HCT116 (cell line): ENCODE data around the gene CFAP43. TPM values are rescaled to one million over a fixed set of nuclear protein-coding genes. Genes with fewer than 3 reads are reported as not detected.

ENCODE experiments used
- ATAC-seq: fragments of 200-7000 bp; cut with Tn5 transposase; 2 replicates; pipeline ENCODE4 v1.9.1; 2020; ENCODE audit warnings: mild to moderate bottlenecking, moderate library complexity
- BruUV-seq: library from RNA; stranded (reverse); fragments of 400-500 nt; replicated peaks from 2 replicates; lab custom pipeline; 2021; lab: Mats Ljungman, UMichigan
- CTCF ChIA-PET: fragments of 300-600 bp; sonication (Branson Sonifier 250); formaldehyde crosslinking; loops from one replicate; lab custom pipeline; 2021; ENCODE audit warnings: antibody characterized with exemption; lab: Charles Lee
- POLR2A ChIA-PET: fragments of 300-600, 350-600 bp; sonication (Branson Sonifier 250); formaldehyde crosslinking; loops from one replicate; lab custom pipeline; 2021; ENCODE audit warnings: antibody characterized with exemption; lab: Charles Lee
- RAD21 ChIA-PET, 2 experiments: fragments of 300-600 bp; sonication (Branson Sonifier 250); formaldehyde crosslinking; loops; one replicate each; lab custom pipeline; 2023; ENCODE audit warnings: low total read pairs in 2 of 2; ENCODE audit not compliant: uncharacterized antibody in 2 of 2, unreplicated experiment in 2 of 2, low non-redundant PET in 1 of 2; lab: Charles Lee
- DNase-seq: peaks from one replicate; pipeline ENCODE4 v3.0.0-alpha.2; 2010; ENCODE audit warnings: low read depth, low spot score
- H2AFZ ChIP-seq: fragments of 200-600 bp; shearing (Covaris generic), sonication (generic); 2 replicates; pipeline ENCODE4 v1.6.1; 2017; ENCODE audit warnings: low read depth, mixed run types, mixed read lengths, antibody characterized with exemption, low read length; ENCODE audit not compliant: poor library complexity, severe bottlenecking
- H3K27ac ChIP-seq: 2 replicates; pipeline ENCODE4 v1.5.1; 2012; ENCODE audit warnings: low read depth, low read length
- H3K27me3 ChIP-seq: fragments of 200-600 bp; sonication (generic); 2 replicates; pipeline ENCODE4 v1.6.1; 2016; ENCODE audit warnings: mixed run types, low read length, mixed read lengths; ENCODE audit not compliant: insufficient read depth
- H3K36me3 ChIP-seq, 2 experiments: fragments of 200-500 bp in 1 of 2; fragments of 200-600 bp in 1 of 2; sonication (Bioruptor generic) in 1 of 2; sonication (generic) in 1 of 2; 2 replicates each; pipeline versions ENCODE4 v1.5.1 to v1.6.1; 2014 to 2016; ENCODE audit warnings: low read length in 2 of 2, inconsistent platforms in 1 of 2, mixed read lengths in 1 of 2, mixed run types in 1 of 2; ENCODE audit not compliant: insufficient read depth in 2 of 2, control insufficient read depth in 1 of 2
- H3K4me1 ChIP-seq, 2 experiments: fragments of 200-600 bp in 1 of 2; sonication (generic) in 1 of 2; 2 replicates each; pipeline versions ENCODE4 v1.5.1 to v1.6.1; 2012 to 2017; ENCODE audit warnings: low read length in 2 of 2, inconsistent platforms in 1 of 2, mild to moderate bottlenecking in 1 of 2, mixed read lengths in 1 of 2, mixed run types in 1 of 2, moderate library complexity in 1 of 2; ENCODE audit not compliant: insufficient read depth in 2 of 2, control insufficient read depth in 1 of 2
- H3K4me2 ChIP-seq: fragments of 200-600 bp; sonication (generic); 2 replicates; pipeline ENCODE4 v1.6.1; 2017; ENCODE audit warnings: mixed run types, low read length, mixed read lengths
- H3K4me3 ChIP-seq, 2 experiments: fragments of 200-600 bp in 1 of 2; sonication (generic) in 1 of 2; replicated peaks in 1 of 2; 2 replicates each; pipeline ENCODE4 v1.5.1; 2011 to 2016; ENCODE audit warnings: low read length in 2 of 2, control low read depth in 1 of 2, low read depth in 1 of 2, mild to moderate bottlenecking in 1 of 2, mixed read lengths in 1 of 2, mixed run types in 1 of 2
- H3K79me2 ChIP-seq: fragments of 200-600 bp; sonication (generic); 2 replicates; pipeline ENCODE4 v1.6.1; 2017; ENCODE audit warnings: mild to moderate bottlenecking, mixed run types, low read length, moderate library complexity, mixed read lengths; ENCODE audit not compliant: insufficient read depth
- H3K9ac ChIP-seq: fragments of 200-600 bp; sonication (generic); 2 replicates; pipeline ENCODE4 v1.6.1; 2016; ENCODE audit warnings: low read length, mixed read lengths
- H3K9me2 ChIP-seq: fragments of 200-600 bp; sonication (generic), shearing (Covaris generic); 2 replicates; pipeline ENCODE4 v1.6.1; 2017; ENCODE audit warnings: mixed run types, mild to moderate bottlenecking, moderate library complexity; ENCODE audit not compliant: insufficient read depth
- H3K9me3 ChIP-seq, 2 experiments: fragments of 200-500 bp in 1 of 2; fragments of 200-600 bp in 1 of 2; sonication (Bioruptor generic) in 1 of 2; sonication (generic) in 1 of 2; 2 replicates each; pipeline ENCODE4 v1.6.1; 2014 to 2017; ENCODE audit warnings: low read length in 2 of 2, mixed read lengths in 2 of 2, inconsistent platforms in 1 of 2, low read depth in 1 of 2, mild to moderate bottlenecking in 1 of 2, mixed run types in 1 of 2, moderate library complexity in 1 of 2; ENCODE audit not compliant: control insufficient read depth in 1 of 2, insufficient read depth in 1 of 2
- H4K20me1 ChIP-seq: fragments of 200-600 bp; sonication (generic), shearing (Covaris generic); 2 replicates; pipeline ENCODE4 v1.6.1; 2017; ENCODE audit warnings: mixed run types, mild to moderate bottlenecking, moderate library complexity; ENCODE audit not compliant: insufficient read depth
- ATF3 ChIP-seq: IDR thresholded peaks from 2 replicates; pipeline ENCODE4 v1.6.1; 2012
- CBX3 ChIP-seq: IDR thresholded peaks from 2 replicates; pipeline ENCODE4 v1.6.1; 2012; ENCODE audit warnings: low read depth
- CEBPB ChIP-seq: IDR thresholded peaks from 2 replicates; pipeline ENCODE4 v1.6.1; 2012; ENCODE audit warnings: low read depth
- EGR1 ChIP-seq: IDR thresholded peaks from 2 replicates; pipeline ENCODE4 v1.6.1; 2012; ENCODE audit warnings: low read depth
- ELF1 ChIP-seq: IDR thresholded peaks from 2 replicates; pipeline ENCODE4 v1.6.1; 2012; ENCODE audit warnings: low read depth, borderline replicate concordance
- EZH2 ChIP-seq: fragments of 200-600 bp; sonication (generic); IDR thresholded peaks from 2 replicates; pipeline ENCODE4 v1.6.1; 2017; ENCODE audit warnings: antibody characterized with exemption, mixed run types
- EZH2phosphoT487 ChIP-seq: fragments of 200-600 bp; IDR thresholded peaks from 2 replicates; pipeline ENCODE4 v1.6.1; 2018; ENCODE audit warnings: antibody characterized with exemption, borderline replicate concordance
- FOSL1 ChIP-seq: IDR thresholded peaks from 2 replicates; pipeline ENCODE4 v1.6.1; 2012; ENCODE audit warnings: low read depth
- JUND ChIP-seq: IDR thresholded peaks from 2 replicates; pipeline ENCODE4 v1.6.1; 2012
- POLR2A ChIP-seq: IDR thresholded peaks from 2 replicates; pipeline ENCODE4 v1.7.0; 2011; ENCODE audit warnings: borderline replicate concordance; ENCODE audit not compliant: insufficient read depth, insufficient read length; ENCODE audit errors: extremely low read depth
- POLR2AphosphoS5 ChIP-seq: IDR thresholded peaks from 2 replicates; pipeline ENCODE4 v1.6.1; 2011; ENCODE audit warnings: mild to moderate bottlenecking, low read depth, low read length, moderate library complexity
- RAD21 ChIP-seq: IDR thresholded peaks from 2 replicates; pipeline ENCODE4 v1.6.1; 2012; ENCODE audit warnings: low read depth, mild to moderate bottlenecking
- SIN3A ChIP-seq: IDR thresholded peaks from 2 replicates; pipeline ENCODE4 v1.6.1; 2012; ENCODE audit warnings: low read depth
- SP1 ChIP-seq: IDR thresholded peaks from 2 replicates; pipeline ENCODE4 v1.6.1; 2012; ENCODE audit warnings: low read depth
- SRF ChIP-seq: IDR thresholded peaks from 2 replicates; pipeline ENCODE4 v1.6.1; 2012; ENCODE audit warnings: low read depth
- TCF7L2 ChIP-seq: IDR thresholded peaks from 2 replicates; pipeline ENCODE4 v1.7.0; 2011; ENCODE audit warnings: borderline replicate concordance, inconsistent platforms; ENCODE audit not compliant: insufficient read depth, insufficient read length; ENCODE audit errors: extremely low read depth
- YY1 ChIP-seq: IDR thresholded peaks from 2 replicates; pipeline ENCODE4 v1.6.1; 2011; ENCODE audit warnings: low read length, low read depth, moderate library complexity, mild to moderate bottlenecking; ENCODE audit not compliant: insufficient replicate concordance; ENCODE audit errors: extremely low read depth
- ZBTB33 ChIP-seq: IDR thresholded peaks from 2 replicates; pipeline ENCODE4 v1.6.1; 2011; ENCODE audit warnings: mild to moderate bottlenecking, low read length, moderate library complexity; ENCODE audit not compliant: insufficient replicate concordance; ENCODE audit errors: extremely low read depth
- ZFX ChIP-seq: fragments of 450-650 bp; IDR thresholded peaks from 2 replicates; pipeline ENCODE4 v1.6.1; 2017
- ZNF274 ChIP-seq: fragments of 200-500 bp; sonication (Bioruptor generic); IDR thresholded peaks from 2 replicates; pipeline ENCODE4 v1.6.1; 2014; ENCODE audit warnings: mild to moderate bottlenecking, low read depth, low read length, inconsistent platforms
- intact Hi-C: fragments of 100-400 bp; cut with micrococcal nuclease; formaldehyde crosslinking; loops from 2 replicates; pipeline ENCODE4 v1.10.0; 2022
- total RNA-seq: library from RNA; stranded (reverse); gene quantifications from one replicate; pipeline ENCODE4 v1.2.1, GENCODE V29; 2021; ENCODE audit not compliant: unreplicated experiment
- TF ChIP-seq, protein P1 (sequence below): IDR thresholded peaks from 2 replicates; pipeline ENCODE4 v1.6.1; 2012
- TF ChIP-seq, protein P2 (sequence below), 3 experiments: fragments of 200-600 bp in 1 of 3; sonication (generic) in 1 of 3; IDR thresholded peaks in 2 of 3; conservative IDR thresholded peaks in 1 of 3; 2 replicates each; pipeline ENCODE4 v1.5.1; 2012 to 2017; ENCODE audit warnings: low read depth in 2 of 3, low read length in 2 of 3, antibody characterized with exemption in 1 of 3, borderline replicate concordance in 1 of 3, control low read depth in 1 of 3, mild to moderate bottlenecking in 1 of 3, mixed read lengths in 1 of 3, mixed run types in 1 of 3, moderate library complexity in 1 of 3; ENCODE audit not compliant: insufficient read depth in 1 of 3

Gene CFAP43
- total RNA-seq, 1 experiment from 2014 or later, result 4.0 TPM

DNA sequence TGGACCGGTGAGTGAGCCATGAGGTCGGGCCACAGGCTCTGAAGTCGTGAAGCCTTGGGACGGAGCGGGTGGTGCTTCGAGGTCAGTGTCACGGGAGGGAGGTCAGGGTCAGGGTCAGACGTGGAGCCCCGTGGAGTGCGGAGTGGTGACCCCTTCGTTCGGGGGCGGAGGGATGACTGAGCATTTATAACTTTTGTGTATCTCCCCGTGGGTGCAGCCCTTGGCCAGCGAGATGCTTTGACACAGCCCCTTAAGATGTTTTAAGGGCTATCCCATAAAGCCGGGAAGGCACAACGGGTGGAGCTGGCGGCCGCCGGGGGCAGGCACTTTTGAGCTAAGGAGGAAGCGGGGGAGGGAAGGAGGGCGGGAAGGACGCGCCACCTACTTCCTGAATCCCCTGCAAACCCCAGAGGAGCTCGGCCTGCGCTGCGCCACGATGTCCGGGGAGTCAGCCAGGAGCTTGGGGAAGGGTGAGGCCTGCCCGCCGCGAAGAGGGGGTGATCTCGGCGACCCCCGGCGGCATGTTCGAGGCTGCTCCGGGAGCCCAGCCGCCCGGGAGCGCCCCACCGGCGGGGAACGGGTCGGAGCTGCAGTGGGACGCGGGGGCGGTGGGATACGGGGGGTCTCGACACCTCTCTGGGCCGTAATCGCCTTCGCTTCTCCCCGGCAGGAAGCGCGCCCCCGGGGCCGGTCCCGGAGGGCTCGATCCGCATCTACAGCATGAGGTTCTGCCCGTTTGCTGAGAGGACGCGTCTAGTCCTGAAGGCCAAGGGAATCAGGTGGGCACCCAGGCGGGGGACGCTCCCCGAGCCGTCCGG is 22.5 kb upstream of the CFAP43 start, which contains the start of gene GSTO1:
Gene GSTO1, plus strand, starts transcription at position 400 of the 818 bp plus-strand sequence. Its CDS starts 37 bp downstream, at position 437.
- POLR2A ChIA-PET, result interaction anchor here (1.0 to 2.3 kb wide), 6 partner anchors 8 to 209 kb away, joined by 3 to 14 read pairs (median 3); partner anchors contain the start of gene GSTO2
- CTCF ChIA-PET, result interaction anchor here (0.7 to 3.0 kb wide), 6 partner anchors 19 to 542 kb away, joined by 3 to 22 read pairs (median 4); partner anchors contain the start of gene CFAP58
- H3K27ac ChIP-seq, result peak within 1 kb of the TSS; percentile 76
- peaks cover 51% of the 10 kb centered on the region for H3K79me2 ChIP-seq
- peak within 1 kb of the TSS; percentile 87 for H2AFZ ChIP-seq
- peaks cover 18 to 29% of the 10 kb centered on the region in 2 experiments for H3K36me3 ChIP-seq
- H3K9me2 ChIP-seq, result no peaks in the 10 kb centered on the region
- DNase-seq, result peak; percentile 51
- BruUV-seq, result no TSS peak
- RAD21 ChIA-PET, result interaction anchor here (0.6 to 0.9 kb wide), 2 partner anchors 210 to 365 kb away, joined by 3 read pairs; no protein-coding TSS in a partner anchor
- no peaks in the 10 kb centered on the region for H3K9me3 ChIP-seq
- peak within 1 kb of the TSS; percentile 83 for H3K4me2 ChIP-seq
- no peaks in the 10 kb centered on the region for H3K27me3 ChIP-seq
- intact Hi-C loops, result loop anchor here (1.0 to 5.0 kb wide), 2 partner anchors 209 to 367 kb away; no protein-coding TSS in a partner anchor
- H3K4me3 ChIP-seq, result peak within 1 kb of the TSS; percentile 68 to 73
- ATAC-seq, result peak; percentile 93
- H4K20me1 ChIP-seq, result no peaks in the 10 kb centered on the region
- H3K9ac ChIP-seq, result peak within 1 kb of the TSS; percentile 88
- H3K4me1 ChIP-seq, result peaks cover 14 to 29% of the 10 kb centered on the region in 2 experiments
- TF ChIP-seq ELF1 (peak; percentile 87), POLR2A (peak; percentile 79), FOSL1 (no peak), ZFX (peak; percentile 94), POLR2AphosphoS5 (peak; percentile 98), SIN3A (peak; percentile 89), EGR1 (peak; percentile 98), JUND (no peak; the same call in 1 of the 2 replicates), CEBPB (no peak), EZH2 (no peak), YY1 (peak; percentile 57), ZNF274 (no peak), ZBTB33 (no peak), SRF (no peak), ATF3 (no peak), RAD21 (no peak), CBX3 (peak; percentile 40; the same call in 1 of the 2 replicates), TCF7L2 (peak; percentile 38), SP1 (peak; percentile 39; the same call in 1 of the 2 replicates), EZH2phosphoT487 (no peak)
- TF ChIP-seq, protein P1, sequence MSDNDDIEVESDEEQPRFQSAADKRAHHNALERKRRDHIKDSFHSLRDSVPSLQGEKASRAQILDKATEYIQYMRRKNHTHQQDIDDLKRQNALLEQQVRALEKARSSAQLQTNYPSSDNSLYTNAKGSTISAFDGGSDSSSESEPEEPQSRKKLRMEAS, result peak; percentile 89
- TF ChIP-seq, protein P2, sequence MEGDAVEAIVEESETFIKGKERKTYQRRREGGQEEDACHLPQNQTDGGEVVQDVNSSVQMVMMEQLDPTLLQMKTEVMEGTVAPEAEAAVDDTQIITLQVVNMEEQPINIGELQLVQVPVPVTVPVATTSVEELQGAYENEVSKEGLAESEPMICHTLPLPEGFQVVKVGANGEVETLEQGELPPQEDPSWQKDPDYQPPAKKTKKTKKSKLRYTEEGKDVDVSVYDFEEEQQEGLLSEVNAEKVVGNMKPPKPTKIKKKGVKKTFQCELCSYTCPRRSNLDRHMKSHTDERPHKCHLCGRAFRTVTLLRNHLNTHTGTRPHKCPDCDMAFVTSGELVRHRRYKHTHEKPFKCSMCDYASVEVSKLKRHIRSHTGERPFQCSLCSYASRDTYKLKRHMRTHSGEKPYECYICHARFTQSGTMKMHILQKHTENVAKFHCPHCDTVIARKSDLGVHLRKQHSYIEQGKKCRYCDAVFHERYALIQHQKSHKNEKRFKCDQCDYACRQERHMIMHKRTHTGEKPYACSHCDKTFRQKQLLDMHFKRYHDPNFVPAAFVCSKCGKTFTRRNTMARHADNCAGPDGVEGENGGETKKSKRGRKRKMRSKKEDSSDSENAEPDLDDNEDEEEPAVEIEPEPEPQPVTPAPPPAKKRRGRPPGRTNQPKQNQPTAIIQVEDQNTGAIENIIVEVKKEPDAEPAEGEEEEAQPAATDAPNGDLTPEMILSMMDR (IDR thresholded peaks at IDR 0.05 in 2 of 3, conservative IDR thresholded peaks at IDR 0.05 in 1 of 3; ENCODE audit: borderline replicate concordance in 1 of 3, insufficient read depth in 1 of 3, low read depth in 2 of 3, low read length in 2 of 3), result no peak
